C4-2B (cell line): ENCODE data around the gene CCNG2.

Experiments
- H3K27ac ChIP-seq: fragments of 450-650 bp; 2 replicates; pipeline ENCODE4 v1.5.1; 2017
- CTCF ChIP-seq: fragments of 450-650 bp; conservative IDR thresholded peaks from 2 replicates; pipeline ENCODE4 v1.5.1; 2017; ENCODE audit warnings: mild to moderate bottlenecking
- ZFX ChIP-seq: fragments of 450-650 bp; IDR thresholded peaks from 2 replicates; pipeline ENCODE4 v1.6.1; 2017

The CCNG2 gene

GRCh38 chr4:77194366-77194765, 37.4 kb downstream of the CCNG2 start:
- TF ChIP-seq CTCF, result no peak
- no peak for TF ChIP-seq ZFX

GRCh38 chr4:77194989-77195388, 38.0 kb downstream of the CCNG2 start:
- H3K27ac ChIP-seq, result no peak overlapping the region
- no peak for TF ChIP-seq ZFX
- TF ChIP-seq CTCF, result no peak

More at GRCh38 chr4:77194366-77194765, 37.4 kb downstream of the CCNG2 start:
- no peak overlapping the region for H3K27ac ChIP-seq

GRCh38 chr4:77196866-77197265, 39.9 kb downstream of the CCNG2 start:
- H3K27ac ChIP-seq, result no peak overlapping the region
- TF ChIP-seq ZFX (no peak), CTCF (no peak)

GRCh38 chr4:77197361-77197760, 40.4 kb downstream of the CCNG2 start:
- H3K27ac ChIP-seq, result no peak overlapping the region
- no peak for TF ChIP-seq CTCF
- no peak for TF ChIP-seq ZFX

GRCh38 chr4:77197831-77198230, 40.8 kb downstream of the CCNG2 start:
- H3K27ac ChIP-seq, result no peak overlapping the region
- no peak for TF ChIP-seq ZFX
- no peak for TF ChIP-seq CTCF

GRCh38 chr4:77199276-77199675, 42.3 kb downstream of the CCNG2 start:
- TF ChIP-seq CTCF (no peak), ZFX (no peak)
- H3K27ac ChIP-seq, result no peak overlapping the region

- no peak overlapping the region for H3K27ac ChIP-seq
- TF ChIP-seq CTCF, result no peak
- no peak for TF ChIP-seq ZFX
Measured at GRCh38 chr4:77199701-77200100, 42.7 kb downstream of the CCNG2 start.
